Esophagus mucosa (tissue), 1 donor: ENCODE results near the gene KIAA1217. TPM values are rescaled to one million over a fixed set of nuclear protein-coding genes. Genes with fewer than 3 reads are reported as not detected.

Experiments used
- ATAC-seq: fragments of 200-7000 bp; cut with Tn5 transposase; one replicate; pipeline ENCODE4 v1.9.1; 2020
- total RNA-seq: library from RNA; stranded (reverse); gene quantifications from one replicate; pipeline ENCODE4 v1.2.4, GENCODE V29; 2023
- donor health status: DM: yes; HTN: yes; CAD: no.

Gene KIAA1217
- total RNA-seq, 1 donor from 2014 or later, result 69.4 TPM

DNA sequence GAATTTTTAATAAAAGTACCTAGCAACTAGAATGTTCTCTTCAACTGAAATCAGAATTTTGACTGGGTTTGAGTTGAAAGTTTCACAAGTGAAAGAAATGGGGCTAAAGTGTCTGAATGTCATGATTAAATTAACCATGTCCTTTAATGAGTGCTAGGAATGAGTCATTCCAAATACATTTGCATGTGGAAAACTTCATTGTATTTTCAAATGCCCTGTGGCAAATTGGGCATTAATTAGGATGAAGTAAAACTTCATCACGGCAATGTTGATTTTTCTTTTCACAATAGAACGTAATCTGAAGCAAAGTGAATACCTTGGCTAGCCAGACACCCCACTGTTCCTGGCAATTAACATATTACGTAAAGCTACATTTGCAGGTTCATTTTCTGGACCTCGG lies 166.6 kb downstream of the KIAA1217 start:
- no peak for ATAC-seq

DNA sequence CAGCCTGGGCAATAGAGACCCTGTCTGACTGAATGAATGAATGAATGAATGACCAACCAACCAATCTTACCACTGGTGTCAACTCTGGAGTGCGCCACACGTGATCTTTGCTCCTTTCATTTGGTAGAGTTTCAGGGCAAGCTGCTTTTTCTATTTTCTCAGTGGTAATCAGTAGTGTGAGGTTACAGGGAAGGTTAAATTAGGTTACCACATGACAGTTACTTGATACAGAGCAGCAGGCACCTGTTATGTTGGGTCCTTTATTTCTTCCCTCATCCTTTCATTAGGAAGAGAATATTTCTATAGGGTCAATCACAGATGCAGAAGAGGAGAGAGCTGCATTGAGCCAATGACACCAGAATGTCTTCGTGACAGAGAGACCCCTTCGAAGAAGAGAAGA lies 167.8 kb downstream of the KIAA1217 start:
- ATAC-seq, result no peak

DNA sequence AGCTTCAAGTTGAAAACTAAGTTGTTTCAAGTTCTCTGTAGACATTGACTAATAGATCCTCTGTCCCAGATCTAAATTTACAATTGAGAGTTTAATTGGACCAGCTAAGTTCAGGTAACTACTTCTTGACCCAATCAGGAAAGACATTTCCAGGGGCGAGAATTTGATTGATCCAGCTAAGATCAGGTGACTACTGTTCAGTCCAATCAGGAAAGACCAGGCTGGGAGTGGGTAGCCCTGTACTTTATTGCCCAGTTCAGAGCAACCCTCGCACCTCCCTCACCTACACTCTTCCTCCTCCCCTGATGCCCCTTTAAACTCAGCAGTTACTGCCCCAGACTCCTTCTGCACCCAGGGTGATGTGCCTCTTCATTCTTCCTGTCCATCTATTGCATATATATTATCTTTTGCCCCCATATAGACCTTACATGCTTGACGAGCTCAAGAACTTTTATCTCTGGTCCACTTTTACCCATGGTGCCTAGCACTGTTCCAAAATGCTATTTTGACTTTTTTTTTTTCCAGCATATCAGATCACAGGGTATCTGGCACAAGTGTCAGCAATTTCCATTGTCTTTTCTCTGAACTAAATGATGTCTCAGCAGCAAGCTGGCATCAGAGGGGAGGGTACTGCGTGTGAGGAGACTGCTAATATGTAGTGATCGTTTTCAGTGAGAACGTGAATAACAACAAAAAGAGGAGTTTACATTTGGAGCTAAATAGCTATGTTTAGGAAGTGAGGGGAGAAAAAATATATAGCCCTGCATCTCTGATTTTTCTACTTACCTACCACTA lies 169.4 kb downstream of the KIAA1217 start:
- ATAC-seq, result no peak

DNA sequence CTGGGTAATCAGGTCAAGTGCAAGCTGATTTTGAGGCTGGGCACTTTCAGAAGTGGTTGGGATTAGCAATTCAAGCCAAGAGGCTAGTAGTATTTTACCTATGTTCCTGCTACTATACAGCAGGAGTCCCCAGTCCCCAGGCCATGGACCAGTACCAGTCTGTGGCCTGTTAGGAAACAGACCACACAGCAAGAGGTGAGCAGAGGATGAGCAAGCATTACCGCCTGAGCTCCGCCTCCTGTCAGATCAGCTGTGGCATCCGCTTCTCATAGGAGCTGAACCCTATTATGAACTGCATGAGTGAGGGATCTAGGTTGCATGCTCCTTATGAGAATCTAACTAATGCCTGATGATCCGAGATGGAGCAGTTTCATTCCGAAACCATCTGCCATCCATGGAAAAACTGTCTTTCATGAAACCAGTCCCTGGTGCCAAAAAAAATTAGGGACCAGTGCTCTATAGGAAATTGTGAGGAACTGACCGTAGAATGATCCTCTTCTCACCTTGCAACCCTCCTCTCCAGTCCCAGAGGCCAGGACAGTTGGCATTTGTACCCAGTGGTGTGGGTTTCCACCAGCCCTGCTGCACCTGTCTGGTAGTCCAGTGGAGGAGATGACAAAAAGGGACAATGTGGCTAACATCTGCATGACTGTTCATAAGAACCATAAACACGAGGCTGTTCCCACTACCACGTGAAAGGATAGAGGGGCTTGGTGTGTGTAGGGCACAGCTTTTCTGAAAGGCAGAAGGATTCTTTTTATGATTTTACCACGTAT lies 172.5 kb downstream of the KIAA1217 start:
- no peak for ATAC-seq

DNA sequence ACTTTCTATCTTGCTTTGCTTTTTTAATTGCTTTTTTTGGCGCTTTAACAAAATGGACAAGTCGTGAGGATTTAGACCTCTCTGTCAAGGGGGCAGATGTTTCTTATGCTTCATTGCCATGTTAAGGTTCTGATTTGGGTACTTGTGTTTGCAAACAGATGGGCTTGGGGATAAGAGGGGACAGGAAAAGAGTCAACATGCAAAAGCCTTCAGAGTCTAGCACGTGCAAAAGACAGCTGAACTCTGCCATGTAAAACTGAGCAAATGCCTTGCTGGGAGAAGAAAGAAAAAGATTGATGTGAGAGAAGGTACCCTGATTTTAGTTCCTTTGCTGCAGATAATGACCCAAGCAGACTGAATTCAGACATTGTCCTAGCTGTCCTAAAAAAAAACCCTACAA lies 173.1 kb downstream of the KIAA1217 start:
- ATAC-seq, result no peak

DNA sequence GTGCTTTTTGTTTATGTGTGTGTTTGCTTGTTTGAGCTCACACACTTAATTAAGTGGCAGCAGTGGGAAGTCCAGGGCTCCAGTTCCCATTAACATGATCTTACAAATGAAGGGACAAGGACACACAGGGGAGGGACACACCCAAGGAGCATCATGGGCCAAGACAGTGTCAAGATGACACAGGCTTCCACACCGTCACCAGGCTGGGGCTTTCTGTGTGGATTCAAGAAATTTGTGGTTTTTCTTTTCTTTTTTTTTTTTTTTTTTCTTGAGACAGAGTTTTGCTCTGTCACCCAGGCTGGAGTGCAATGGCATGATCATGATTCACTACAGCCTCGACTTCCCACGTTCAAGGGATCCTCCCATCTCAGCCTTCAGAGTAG lies 173.6 kb downstream of the KIAA1217 start:
- no peak for ATAC-seq

DNA sequence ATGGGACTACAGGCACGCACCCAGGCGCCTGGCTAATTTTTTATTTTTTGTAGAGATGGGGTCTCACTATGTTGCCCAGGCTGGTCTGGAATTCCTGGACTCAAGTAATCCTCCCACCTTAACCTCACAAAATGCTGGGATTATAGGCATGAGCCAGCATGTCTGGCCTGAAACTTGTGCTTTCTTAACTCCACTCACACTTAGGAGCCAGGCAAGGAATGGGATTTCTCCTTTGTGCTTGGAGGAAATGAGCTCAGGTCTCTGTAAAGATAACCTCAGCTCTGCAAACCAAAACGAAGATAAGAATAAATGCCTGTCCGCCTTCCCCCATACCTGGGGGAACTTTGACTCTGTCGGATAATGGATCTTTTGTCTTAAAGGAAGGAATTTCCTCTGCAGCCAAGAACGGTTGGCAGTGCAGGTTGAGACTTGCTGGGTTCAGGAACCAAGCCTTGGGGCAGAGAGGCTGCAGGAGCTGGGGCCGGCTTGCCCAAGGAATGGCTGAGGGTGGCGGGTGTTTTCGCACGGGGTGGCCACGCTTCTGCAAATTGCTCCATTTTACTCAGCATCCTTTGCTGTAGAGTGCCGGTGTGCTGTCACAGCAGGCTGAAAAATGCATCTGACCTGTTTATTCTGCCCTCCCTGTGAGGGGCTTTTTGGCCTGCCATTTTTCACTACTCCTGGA lies 174.2 kb downstream of the KIAA1217 start:
- ATAC-seq, result peak; percentile 83

DNA sequence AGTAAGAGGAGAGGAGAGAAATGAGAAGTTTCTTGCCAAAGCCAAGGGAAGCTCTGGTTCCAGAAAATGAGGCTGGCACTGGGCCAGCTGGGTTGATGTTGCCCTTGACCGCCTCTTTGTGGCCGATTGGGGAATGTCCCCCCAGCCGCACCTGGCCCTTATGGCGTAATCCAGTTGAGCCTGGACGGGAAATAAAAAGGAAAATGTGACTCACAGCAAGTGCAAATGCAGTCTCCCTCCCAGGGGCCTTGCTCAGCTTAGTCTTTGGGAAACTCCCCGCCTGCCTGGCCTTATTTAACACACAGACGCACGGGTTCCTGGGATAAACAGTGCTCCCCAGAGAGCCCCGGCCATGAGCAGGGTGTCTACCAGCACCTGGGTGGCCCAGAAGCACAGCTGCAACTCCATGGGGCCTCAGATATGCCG lies 174.8 kb downstream of the KIAA1217 start:
- peak; percentile 95 for ATAC-seq

DNA sequence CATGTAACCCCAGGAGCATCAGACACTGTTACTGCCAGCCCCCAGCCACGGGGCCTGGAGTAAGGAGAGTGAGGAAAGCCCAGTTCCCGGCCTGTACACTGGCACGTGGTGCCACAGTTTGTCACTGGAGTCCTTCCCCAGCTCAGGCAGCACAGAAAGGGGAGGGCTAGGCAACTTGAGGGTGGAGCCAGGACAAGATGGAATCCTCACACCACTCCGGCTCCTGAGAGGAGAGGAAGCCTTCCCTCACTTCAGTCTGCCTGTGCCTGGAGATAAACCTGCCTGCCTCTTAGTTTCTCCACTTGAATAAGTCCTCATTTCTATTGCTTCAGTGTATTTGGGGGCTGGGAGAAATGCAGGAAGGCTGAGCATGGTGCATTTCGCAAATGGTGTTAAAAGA lies 176.0 kb downstream of the KIAA1217 start:
- no peak for ATAC-seq

DNA sequence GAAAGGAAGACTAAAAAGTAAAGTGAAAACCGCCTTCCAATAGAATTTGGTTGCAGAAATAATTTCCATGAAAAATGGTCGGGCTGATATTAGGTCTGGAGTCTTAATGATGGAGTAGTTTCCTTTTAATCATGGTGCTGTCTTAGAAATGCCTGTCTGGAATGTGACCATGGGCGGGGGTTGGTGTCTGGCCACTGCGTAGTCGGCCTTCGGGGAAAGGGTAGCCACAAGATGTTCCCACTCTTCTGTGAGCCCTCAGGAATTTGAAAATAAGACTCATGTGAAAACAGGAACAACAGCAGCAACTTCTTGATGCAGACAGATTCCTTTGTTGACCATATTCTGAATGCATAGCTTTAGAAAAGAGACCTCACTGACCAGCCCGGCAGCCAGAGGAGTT lies 176.8 kb downstream of the KIAA1217 start:
- ATAC-seq, result no peak

DNA sequence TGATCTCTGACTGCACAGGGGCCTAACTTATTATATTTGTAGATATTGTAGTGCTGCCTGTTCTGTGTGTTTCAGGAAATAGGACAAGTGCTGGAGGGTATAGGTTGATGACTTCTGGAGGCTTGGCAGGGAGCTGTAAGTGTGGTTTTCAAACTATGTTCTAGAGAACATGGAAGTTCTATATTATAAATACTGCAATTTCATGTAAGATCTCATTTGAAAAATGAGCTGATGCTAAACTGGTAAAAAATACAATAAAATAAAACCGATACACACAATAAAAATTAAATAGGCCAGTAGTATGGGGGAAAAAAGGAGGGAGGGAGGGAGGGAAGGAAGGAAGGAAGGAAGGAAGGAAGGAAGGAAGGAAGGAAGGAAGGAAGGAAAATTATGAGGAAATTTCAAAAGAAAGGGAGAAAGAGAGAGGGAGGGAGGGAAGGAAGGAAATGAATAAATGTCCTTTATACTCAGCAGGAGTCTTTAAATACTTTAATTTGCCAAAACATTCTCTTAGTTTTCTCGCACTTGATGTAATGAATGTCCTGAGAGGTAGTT lies 181.3 kb downstream of the KIAA1217 start:
- no peak for ATAC-seq

DNA sequence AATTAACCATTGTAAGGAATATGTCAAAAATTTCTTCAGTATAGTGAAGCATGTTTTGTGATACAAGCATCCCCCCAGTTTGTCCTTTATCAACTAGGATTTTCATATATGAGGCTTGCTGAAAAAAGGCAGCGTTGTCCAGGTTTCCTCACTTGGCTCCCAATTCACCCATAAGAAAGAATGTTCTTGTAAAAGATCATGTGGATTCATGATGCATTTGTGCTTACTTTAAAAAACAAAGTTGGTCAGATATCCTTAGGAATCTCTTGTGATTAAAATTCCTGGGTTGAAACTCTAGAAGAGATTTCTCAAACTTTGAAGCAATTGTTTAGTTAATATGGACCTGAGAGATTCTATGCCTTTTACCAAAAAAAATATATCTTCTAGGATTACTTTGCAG lies 181.8 kb downstream of the KIAA1217 start:
- ATAC-seq, result no peak

DNA sequence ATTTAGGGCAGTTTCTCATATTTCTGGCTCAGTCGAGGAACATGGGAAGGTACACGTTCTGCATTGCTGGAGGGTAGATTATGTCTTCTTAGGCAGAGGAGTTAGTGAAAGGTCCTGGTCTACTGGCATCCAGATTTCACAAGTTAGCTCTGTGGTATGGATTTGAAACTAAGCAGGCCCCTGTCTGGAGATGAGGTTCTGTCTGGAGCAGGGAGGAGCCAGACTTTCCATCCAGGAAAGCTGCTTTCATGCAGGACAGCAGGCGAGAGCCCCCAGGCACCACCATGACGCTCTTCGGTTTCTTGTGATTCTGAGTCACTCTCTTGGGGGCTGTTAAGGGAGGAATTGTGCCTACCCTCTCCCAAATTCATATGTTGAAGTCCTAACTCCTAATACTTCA lies 184.3 kb downstream of the KIAA1217 start:
- no peak for ATAC-seq

DNA sequence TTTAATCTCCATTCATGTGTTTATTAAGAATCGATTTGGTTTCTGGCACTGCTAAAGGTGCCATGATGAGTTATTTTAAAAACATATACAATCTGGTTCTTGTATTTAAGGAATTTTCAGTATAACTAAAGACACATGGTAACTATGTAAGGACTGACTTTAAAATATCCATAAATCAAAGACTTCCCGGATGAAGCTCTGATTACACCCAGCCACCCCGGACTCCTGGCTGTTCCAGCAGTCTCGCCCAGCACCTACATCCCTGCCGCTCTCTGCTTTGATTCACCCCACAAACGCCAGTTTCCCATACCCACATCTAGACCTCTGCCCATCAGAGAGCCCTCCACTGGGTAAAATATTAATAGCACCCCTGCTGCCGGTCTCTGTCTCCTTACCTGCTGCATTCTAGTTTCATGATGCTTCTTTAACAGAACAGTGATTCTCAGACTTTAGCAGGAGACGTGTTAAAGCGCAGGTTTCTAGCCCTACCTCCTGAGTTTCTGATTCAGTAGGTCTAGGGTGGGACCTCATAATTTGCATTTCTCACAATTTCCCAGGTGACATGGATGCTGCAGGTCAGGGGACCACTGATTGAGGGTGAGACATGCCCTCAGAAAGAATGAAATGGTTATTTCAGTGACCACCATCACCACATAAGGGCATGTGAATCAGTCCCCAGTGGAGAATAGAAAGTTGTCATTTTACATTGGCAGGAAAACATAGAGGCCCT lies 185.7 kb downstream of the KIAA1217 start:
- no peak for ATAC-seq

DNA sequence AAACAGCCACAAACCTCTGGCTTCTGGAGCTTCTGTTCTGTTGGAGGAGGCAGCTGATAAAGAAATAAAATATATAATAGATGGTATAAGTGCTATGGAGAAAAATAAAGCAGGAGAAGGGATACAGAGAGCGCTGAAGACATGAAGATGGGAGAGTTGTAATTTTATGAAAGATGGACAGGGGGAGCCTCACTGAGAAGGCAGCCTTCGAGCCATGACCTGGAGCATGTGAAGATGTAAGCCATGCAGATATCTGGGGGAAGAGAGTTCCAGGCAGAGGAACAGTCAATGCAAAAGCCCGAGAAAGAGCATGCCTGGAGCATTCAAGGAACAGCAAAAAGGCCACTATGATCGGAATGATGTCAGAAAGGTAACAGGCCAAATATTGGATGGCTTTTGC lies 187.5 kb downstream of the KIAA1217 start:
- ATAC-seq, result no peak

DNA sequence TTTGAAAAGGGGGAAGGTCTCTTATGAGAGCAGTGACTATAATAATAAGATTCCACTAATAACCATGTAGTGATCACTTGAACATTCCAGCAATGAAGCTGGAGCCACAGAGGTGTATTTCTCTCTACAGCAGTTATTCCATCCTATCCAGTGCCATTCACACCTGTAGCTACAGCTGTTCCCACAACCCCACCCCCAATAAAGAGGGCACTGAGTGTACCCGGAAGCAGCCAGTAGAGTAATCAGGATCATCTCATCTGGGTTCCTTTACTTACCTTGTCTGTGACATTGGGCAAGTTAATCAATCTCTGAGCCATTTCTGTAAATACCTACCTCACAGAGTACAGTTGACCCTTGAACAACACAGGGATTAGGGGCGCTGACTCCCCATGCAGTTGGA lies 188.7 kb downstream of the KIAA1217 start:
- ATAC-seq, result no peak

DNA sequence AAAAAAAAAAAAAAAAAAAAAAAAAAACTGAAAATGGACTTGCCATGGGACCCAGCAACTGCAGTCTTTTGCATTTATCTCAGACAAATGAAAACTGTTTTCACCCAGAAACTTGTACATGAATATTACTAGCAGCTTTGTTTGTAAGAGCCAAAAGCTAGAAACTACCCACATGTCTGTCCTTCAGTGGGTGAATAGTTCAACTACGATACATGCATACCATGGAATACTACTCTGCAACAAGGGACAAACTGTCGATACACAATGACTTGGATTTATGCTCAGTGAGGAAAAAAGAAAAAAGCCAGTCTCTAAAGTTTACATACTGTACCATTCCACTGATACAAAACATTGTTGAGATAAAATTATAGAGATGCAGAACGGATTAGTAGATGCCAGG lies 195.6 kb downstream of the KIAA1217 start:
- no peak for ATAC-seq

DNA sequence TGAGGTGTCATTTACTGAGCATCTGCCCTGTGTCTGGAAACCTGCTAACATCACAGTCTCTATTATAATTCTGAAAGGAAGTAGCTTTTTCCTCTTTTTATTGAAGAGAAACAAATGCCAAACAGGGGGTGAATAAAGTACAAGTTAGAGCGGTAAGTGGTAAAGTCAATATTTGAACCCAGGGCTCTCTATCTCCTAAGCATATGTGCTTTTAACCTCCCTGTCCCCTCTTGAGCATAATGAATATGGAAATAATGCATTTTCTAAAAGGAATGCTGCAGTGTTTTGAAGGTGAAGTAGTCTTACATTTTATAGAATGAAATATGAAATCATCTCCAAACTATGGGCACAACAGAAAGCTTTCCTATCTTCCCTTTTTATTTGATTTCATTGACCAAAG lies 196.7 kb downstream of the KIAA1217 start:
- ATAC-seq, result no peak

DNA sequence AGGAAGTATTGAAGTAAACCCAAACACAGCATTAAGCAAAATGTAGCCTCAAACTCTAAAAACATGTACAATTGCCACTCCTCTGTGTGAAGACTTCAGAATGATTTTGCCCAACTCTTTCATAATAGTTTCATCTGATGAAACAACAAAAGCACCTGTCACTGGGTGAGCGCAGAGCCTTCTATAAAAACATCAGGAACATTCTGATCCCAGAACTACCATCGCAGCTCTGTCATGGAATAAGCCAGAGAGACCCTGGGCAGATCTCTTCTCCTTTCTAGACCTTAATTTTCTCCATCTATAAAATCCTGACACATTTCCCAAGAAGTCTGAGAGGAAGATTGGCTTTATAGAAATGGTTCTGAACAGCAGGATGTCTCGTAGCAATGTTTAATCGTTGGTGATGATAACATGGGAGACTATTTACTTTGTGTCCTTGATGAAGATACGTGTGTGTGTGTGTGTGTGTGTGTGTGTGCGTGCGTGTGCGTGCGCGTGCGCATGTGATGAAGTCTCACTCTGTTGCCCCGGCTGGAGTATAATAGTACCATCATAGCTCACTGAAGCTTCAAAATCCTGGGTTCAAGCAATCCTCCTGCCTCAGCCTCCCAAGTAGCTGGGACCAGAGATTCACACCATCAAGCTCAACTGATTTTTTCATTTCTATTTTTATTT lies 198.0 kb downstream of the KIAA1217 start:
- peak; percentile 24 for ATAC-seq

DNA sequence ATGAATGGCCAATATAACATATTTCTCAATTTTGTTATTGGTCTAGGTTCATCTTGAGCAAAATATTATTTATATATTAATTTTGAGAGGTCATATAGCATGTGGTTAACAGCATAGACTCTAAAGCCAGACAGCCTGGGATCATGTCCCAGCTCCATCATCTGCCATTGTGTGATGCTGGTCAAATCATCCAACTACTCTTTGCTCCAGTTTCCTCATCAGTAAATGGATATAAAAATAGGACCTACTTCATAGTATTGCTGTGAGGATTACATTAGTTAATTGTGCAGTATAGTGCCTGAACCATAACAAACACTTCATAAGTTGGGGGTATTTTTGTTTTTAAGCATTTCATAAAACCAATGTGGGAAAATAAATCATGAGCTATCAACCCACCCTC lies 199.0 kb downstream of the KIAA1217 start:
- ATAC-seq, result no peak

DNA sequence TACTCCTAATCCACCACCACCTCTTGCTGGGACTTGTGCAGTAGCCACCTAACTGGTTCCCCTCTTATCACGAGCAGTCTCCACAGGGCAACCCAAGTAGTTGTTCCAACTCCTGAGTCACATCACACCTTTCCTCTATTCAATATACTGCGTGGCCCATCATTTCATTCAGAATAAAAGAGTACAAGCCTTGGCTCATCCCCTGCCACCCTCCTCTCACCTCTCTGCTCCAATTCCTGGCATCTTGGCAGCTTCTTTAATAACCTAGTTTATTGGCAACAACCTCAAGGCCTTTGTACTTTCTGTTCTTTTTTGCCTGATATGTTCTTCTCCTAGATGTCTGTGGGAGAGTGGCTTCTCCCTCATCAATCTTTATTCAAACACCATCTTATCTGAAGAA lies 199.4 kb downstream of the KIAA1217 start:
- ATAC-seq, result peak; percentile 88

DNA sequence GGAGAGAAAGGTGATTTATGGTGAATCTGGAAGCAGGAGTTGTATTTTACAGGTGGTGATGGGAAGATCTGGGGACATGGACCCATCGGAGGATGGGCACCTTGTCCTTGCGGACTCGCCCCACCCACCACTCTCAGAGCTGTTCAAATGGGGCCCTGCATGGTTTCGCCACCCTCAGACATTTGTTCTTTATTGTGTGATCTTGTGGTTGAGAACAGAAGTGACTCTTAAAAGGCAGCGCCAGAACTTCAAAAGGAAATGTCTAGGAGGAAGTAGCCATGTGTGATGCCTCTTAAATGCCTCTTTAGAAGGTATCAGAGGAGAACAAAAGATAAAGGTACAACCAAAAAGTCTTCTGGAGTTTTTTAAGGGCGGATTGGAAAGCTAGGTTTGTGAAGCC lies 205.7 kb downstream of the KIAA1217 start:
- no peak for ATAC-seq
